ENCODE measurements around the gene ANKRD11.

ANKRD11 gene

GRCh38 chr16:89376812-89377452 is 113.4 kb downstream of the ANKRD11 start:
- Histone ChIP-seq H3K27ac (ENCODE audit: low read depth, low read length) (no peak overlapping the region), H3K79me2 (ENCODE audit: control insufficient read depth, low read length) (peaks cover 100% of the 10 kb centered on the region), H3K4me1 (ENCODE audit: control insufficient read depth, low read length) (peaks cover 59% of the 10 kb centered on the region), H3K4me2 (ENCODE audit: low read length) (no peak overlapping the region), H4K20me1 (ENCODE audit: control insufficient read depth, insufficient read depth, low read depth, low read length) (peaks cover 72% of the 10 kb centered on the region), H3K9me3 (ENCODE audit: control insufficient read depth, insufficient read depth, low read length) (0 out of 2 replicates have a peak, but pooled peaks cover 4% of the 10 kb centered on the region), H3F3A (ENCODE audit: control insufficient read depth, insufficient read depth) (peaks cover 13% of the 10 kb centered on the region; the same call in 1 of the 2 replicates), H3K9me2 (replicated peaks; ENCODE audit: control insufficient read depth, low read length) (no peaks in the 10 kb centered on the region), H3K4me3 (ENCODE audit: low read length) (no peak overlapping the region), H3K27me3 (ENCODE audit: control insufficient read depth, low read length) (no peaks in the 10 kb centered on the region), H3K36me3 (ENCODE audit: control insufficient read depth, low read length) (peaks cover 11% of the 10 kb centered on the region; the same call in 1 of the 2 replicates)
- TF ChIP-seq CTCF (IDR thresholded peaks at IDR 0.05; ENCODE audit: low read depth, low read length, poor library complexity, severe bottlenecking) (no peak), EZH2phosphoT487 (IDR thresholded peaks at IDR 0.05; ENCODE audit: borderline replicate concordance, low read length) (no peak)

GRCh38 chr16:89375686-89376085 is 114.7 kb downstream of the ANKRD11 start:
- Histone ChIP-seq H3K4me2 (ENCODE audit: low read length) (peak overlapping the region; percentile 60), H4K20me1 (ENCODE audit: control insufficient read depth, insufficient read depth, low read depth, low read length) (peaks cover 76% of the 10 kb centered on the region), H3K27ac (ENCODE audit: low read depth, low read length) (no peak overlapping the region), H3K4me1 (ENCODE audit: control insufficient read depth, low read length) (peaks cover 49% of the 10 kb centered on the region), H3K9me2 (replicated peaks; ENCODE audit: control insufficient read depth, low read length) (no peaks in the 10 kb centered on the region), H3K36me3 (ENCODE audit: control insufficient read depth, low read length) (peaks cover 16% of the 10 kb centered on the region; the same call in 1 of the 2 replicates), H3K9me3 (ENCODE audit: control insufficient read depth, insufficient read depth, low read length) (0 out of 2 replicates have a peak, but pooled peaks cover 4% of the 10 kb centered on the region), H3K27me3 (ENCODE audit: control insufficient read depth, low read length) (no peaks in the 10 kb centered on the region), H3K4me3 (ENCODE audit: low read length) (peak overlapping the region; percentile 11; the same call in 1 of the 2 replicates), H3F3A (ENCODE audit: control insufficient read depth, insufficient read depth) (peaks cover 13% of the 10 kb centered on the region; the same call in 1 of the 2 replicates), H3K79me2 (ENCODE audit: control insufficient read depth, low read length) (peaks cover 100% of the 10 kb centered on the region)
- TF ChIP-seq CTCF (IDR thresholded peaks at IDR 0.05; ENCODE audit: low read depth, low read length, poor library complexity, severe bottlenecking), result no peak
- TF ChIP-seq EZH2phosphoT487 (IDR thresholded peaks at IDR 0.05; ENCODE audit: borderline replicate concordance, low read length), result no peak

- TF ChIP-seq CTCF (IDR thresholded peaks at IDR 0.05; ENCODE audit: low read depth, low read length, poor library complexity, severe bottlenecking), result no peak
- Histone ChIP-seq H4K20me1 (ENCODE audit: control insufficient read depth, insufficient read depth, low read depth, low read length) (peaks cover 77% of the 10 kb centered on the region), H3K79me2 (ENCODE audit: control insufficient read depth, low read length) (peaks cover 100% of the 10 kb centered on the region), H3K4me3 (ENCODE audit: low read length) (peak overlapping the region; percentile 11; the same call in 1 of the 2 replicates), H3K4me2 (ENCODE audit: low read length) (peak overlapping the region; percentile 60), H3F3A (ENCODE audit: control insufficient read depth, insufficient read depth) (peaks cover 13% of the 10 kb centered on the region; the same call in 1 of the 2 replicates), H3K36me3 (ENCODE audit: control insufficient read depth, low read length) (peaks cover 16% of the 10 kb centered on the region; the same call in 1 of the 2 replicates), H3K9me2 (replicated peaks; ENCODE audit: control insufficient read depth, low read length) (no peaks in the 10 kb centered on the region), H3K9me3 (ENCODE audit: control insufficient read depth, insufficient read depth, low read length) (0 out of 2 replicates have a peak, but pooled peaks cover 4% of the 10 kb centered on the region), H3K27ac (ENCODE audit: low read depth, low read length) (0 out of 2 replicates have a peak overlapping the region, but pooled peaks have one; percentile 8), H3K27me3 (ENCODE audit: control insufficient read depth, low read length) (no peaks in the 10 kb centered on the region), H3K4me1 (ENCODE audit: control insufficient read depth, low read length) (peaks cover 42% of the 10 kb centered on the region)
These were observed 115.3 kb downstream of the ANKRD11 start for GRCh38 chr16:89375021-89375420.

Data from DOHH2 (cell line).